OCI-LY1 (cell line): ENCODE measurements around the gene FGD1.

Experiments used
- CTCF ChIP-seq: fragments of 200-600 bp; sonication (generic), shearing (Covaris generic); IDR thresholded peaks from 2 replicates; pipeline ENCODE4 v1.5.1; 2017; ENCODE audit warnings: mild to moderate bottlenecking, antibody characterized with exemption, low read length, moderate library complexity, mixed read lengths
- EZH2 ChIP-seq: fragments of 200-600 bp; sonication (generic), shearing (Covaris generic); IDR thresholded peaks from 2 replicates; pipeline ENCODE4 v1.8.0; 2017; ENCODE audit warnings: borderline replicate concordance, mixed run types, mild to moderate bottlenecking, antibody characterized with exemption, low read length, moderate library complexity, mixed read lengths

GRCh38 chrX:54442790-54443189 is 53.2 kb downstream of the FGD1 start:
- TF ChIP-seq CTCF (no peak), EZH2 (no peak)
